Hindlimb muscle (tissue), 1 donor: Measurements from ENCODE around the gene FUT6. TPM values are rescaled to one million over a fixed set of nuclear protein-coding genes. Genes with fewer than 3 reads are reported as not detected.
A peak's percentile ranks its signal among the peaks of the same experiment; 100 is the strongest.
"Not testable (repeated sequence)": the region's sequence is repeated elsewhere in the genome, so short reads cannot be mapped to it uniquely, and the experiment has no call there.

Source experiments
- DNase-seq: peaks from one replicate; pipeline ENCODE4 v3.0.0-alpha.2; 2013
- polyA plus RNA-seq: library from polyadenylated mRNA; unstranded; fragments of 120-200 nt; gene quantifications from one replicate; pipeline ENCODE4 v1.2.1, GENCODE V29; 2013; ENCODE audit not compliant: insufficient read length

Gene FUT6
- not detected for polyA plus RNA-seq

GRCh38 chr19:5839065-5840017 lies at the start of gene FUT6:
FUT6 (minus strand) TSS chr19:5839702; CDS start chr19:5832567, 7,135 bp downstream.
- DNase-seq: no peak

GRCh38 chr19:5884065-5884811 lies 44.7 kb upstream of the FUT6 start:
- not testable (repeated sequence) for DNase-seq

- not testable (repeated sequence) for DNase-seq
These were observed 43.8 kb upstream of the FUT6 start for GRCh38 chr19:5883157-5883873.

- no peak for DNase-seq
These were observed 43.0 kb upstream of the FUT6 start for GRCh38 chr19:5882421-5882968.

GRCh38 chr19:5881543-5882299 lies 42.2 kb upstream of the FUT6 start:
- DNase-seq: no peak

GRCh38 chr19:5880604-5881078 lies 41.1 kb upstream of the FUT6 start:
- DNase-seq: peak; percentile 77

GRCh38 chr19:5880196-5880595 lies 40.7 kb upstream of the FUT6 start:
- no peak for DNase-seq

- no peak for DNase-seq
These were observed 38.4 kb upstream of the FUT6 start for GRCh38 chr19:5877882-5878281.

- no peak for DNase-seq
These were observed 37.9 kb upstream of the FUT6 start for GRCh38 chr19:5877427-5877826.

- not testable (repeated sequence) for DNase-seq
These were observed 35.0 kb upstream of the FUT6 start for GRCh38 chr19:5874496-5874895.

- DNase-seq: no peak
These were observed 34.2 kb upstream of the FUT6 start for GRCh38 chr19:5873617-5874199.

- DNase-seq: no peak
These were observed 31.5 kb upstream of the FUT6 start for GRCh38 chr19:5870986-5871394.

GRCh38 chr19:5867201-5868136 lies 28.0 kb upstream of the FUT6 start:
- DNase-seq: no peak

GRCh38 chr19:5865772-5866171 lies 26.3 kb upstream of the FUT6 start:
- DNase-seq: no peak

GRCh38 chr19:5864725-5865486 lies 25.4 kb upstream of the FUT6 start:
- no peak for DNase-seq

GRCh38 chr19:5864013-5864720 lies 24.7 kb upstream of the FUT6 start:
- DNase-seq: no peak

GRCh38 chr19:5863030-5863665 lies 23.6 kb upstream of the FUT6 start:
- no peak for DNase-seq
